Measurements from ENCODE around the gene NDNF. TPM values are rescaled to one million over a fixed set of nuclear protein-coding genes. Genes with fewer than 3 reads are reported as not detected.

The NDNF gene
- total RNA-seq, 1 experiment from 2014 or later, result 0.22 TPM

DNA sequence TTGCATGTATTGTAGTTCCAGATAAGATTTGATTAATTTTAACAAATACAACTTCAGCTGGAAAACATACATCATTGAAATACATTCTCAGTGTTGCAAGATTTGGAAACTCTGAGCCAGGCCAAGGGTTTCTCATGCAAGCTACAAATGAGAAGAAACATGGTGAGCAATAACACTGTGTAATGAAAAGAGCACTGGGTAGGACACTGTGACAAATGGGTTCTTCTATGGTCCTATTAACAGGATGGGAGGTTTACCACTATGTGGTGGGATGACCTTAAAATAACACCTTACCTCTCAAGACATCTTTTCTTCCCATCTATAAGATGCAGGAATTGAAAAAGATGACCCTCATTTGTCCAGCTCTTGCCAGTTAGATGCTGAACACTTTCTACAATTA, 19.6 kb upstream of the NDNF start:
- Histone ChIP-seq H4K20me1 (ENCODE audit: insufficient read depth) (no peaks in the 10 kb centered on the region), H3K9me3 (ENCODE audit: control insufficient read depth in 1 of 2, insufficient read depth in 1 of 2, low read depth in 1 of 2, low read length in 2 of 2) (no peaks in the 10 kb centered on the region), H3K9me2 (ENCODE audit: insufficient read depth) (no peaks in the 10 kb centered on the region), H3K9ac (ENCODE audit: low read length) (no peak overlapping the region), H3K36me3 (ENCODE audit: control insufficient read depth in 1 of 2, insufficient read depth in 2 of 2, low read length in 2 of 2) (no peaks in the 10 kb centered on the region), H3K4me3 (replicated peaks in 1 of 2; ENCODE audit: low read depth in 1 of 2, low read length in 2 of 2) (no peak overlapping the region), H3K27ac (ENCODE audit: low read depth, low read length) (no peak overlapping the region), H3K4me1 (ENCODE audit: control insufficient read depth in 1 of 2, insufficient read depth in 2 of 2, low read length in 2 of 2) (no peaks in the 10 kb centered on the region), H3K4me2 (ENCODE audit: low read length) (no peak overlapping the region), H3K27me3 (ENCODE audit: insufficient read depth, low read length) (no peaks in the 10 kb centered on the region), H3K79me2 (ENCODE audit: insufficient read depth, low read length) (no peaks in the 10 kb centered on the region), H2AFZ (ENCODE audit: low read depth, low read length, poor library complexity, severe bottlenecking) (no peak overlapping the region)
- CTCF ChIA-PET, result no interaction called here
- intact Hi-C loops (cut with micrococcal nuclease), result no loop called here
- DNase-seq (ENCODE audit: low read depth, low spot score) (no peak), ATAC-seq (no peak)
- BruUV-seq (replicated peaks), result no TSS peak
- RAD21 ChIA-PET (ENCODE audit: low non-redundant PET in 1 of 2, low total read pairs in 2 of 2, uncharacterized antibody in 2 of 2, unreplicated experiment in 2 of 2), result no interaction called here
- POLR2A ChIA-PET, result no interaction called here
- no peak for TF ChIP-seq POLR2A (IDR thresholded peaks at IDR 0.05; ENCODE audit: borderline replicate concordance, extremely low read depth, insufficient read depth, insufficient read length)

DNA sequence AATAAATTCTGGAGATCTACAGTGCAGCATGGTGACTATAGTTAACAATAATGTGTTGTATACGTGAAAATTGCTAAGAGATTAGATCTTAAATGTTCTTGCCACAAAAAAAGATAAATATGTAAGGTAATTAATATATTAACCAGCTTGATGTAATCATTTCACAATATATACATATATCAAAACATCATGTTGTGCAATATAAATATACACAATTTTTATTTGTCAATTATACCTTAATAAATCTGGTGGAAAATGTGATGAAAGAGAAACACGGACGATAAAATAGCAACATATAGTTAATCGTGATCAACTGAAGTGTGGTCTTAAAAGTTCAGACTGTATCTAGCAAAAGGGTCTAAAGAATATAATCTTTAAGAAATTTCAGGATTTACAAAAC, 16.5 kb upstream of the NDNF start:
- Histone ChIP-seq H3K27me3 (ENCODE audit: insufficient read depth, low read length) (no peaks in the 10 kb centered on the region), H3K4me1 (ENCODE audit: control insufficient read depth in 1 of 2, insufficient read depth in 2 of 2, low read length in 2 of 2) (no peaks in the 10 kb centered on the region), H3K27ac (ENCODE audit: low read depth, low read length) (no peak overlapping the region), H3K9me2 (ENCODE audit: insufficient read depth) (no peaks in the 10 kb centered on the region), H3K4me3 (replicated peaks in 1 of 2; ENCODE audit: low read depth in 1 of 2, low read length in 2 of 2) (no peak overlapping the region), H3K79me2 (ENCODE audit: insufficient read depth, low read length) (no peaks in the 10 kb centered on the region), H3K9ac (ENCODE audit: low read length) (no peak overlapping the region), H3K36me3 (ENCODE audit: control insufficient read depth in 1 of 2, insufficient read depth in 2 of 2, low read length in 2 of 2) (no peaks in the 10 kb centered on the region), H2AFZ (ENCODE audit: low read depth, low read length, poor library complexity, severe bottlenecking) (no peak overlapping the region), H3K9me3 (ENCODE audit: control insufficient read depth in 1 of 2, insufficient read depth in 1 of 2, low read depth in 1 of 2, low read length in 2 of 2) (no peaks in the 10 kb centered on the region), H4K20me1 (ENCODE audit: insufficient read depth) (no peaks in the 10 kb centered on the region), H3K4me2 (ENCODE audit: low read length) (no peak overlapping the region)
- TF ChIP-seq TCF7L2 (IDR thresholded peaks at IDR 0.05; ENCODE audit: borderline replicate concordance, extremely low read depth, insufficient read depth, insufficient read length) (no peak), SP1 (IDR thresholded peaks at IDR 0.05; ENCODE audit: low read depth) (no peak)
- TF ChIP-seq, protein P1, sequence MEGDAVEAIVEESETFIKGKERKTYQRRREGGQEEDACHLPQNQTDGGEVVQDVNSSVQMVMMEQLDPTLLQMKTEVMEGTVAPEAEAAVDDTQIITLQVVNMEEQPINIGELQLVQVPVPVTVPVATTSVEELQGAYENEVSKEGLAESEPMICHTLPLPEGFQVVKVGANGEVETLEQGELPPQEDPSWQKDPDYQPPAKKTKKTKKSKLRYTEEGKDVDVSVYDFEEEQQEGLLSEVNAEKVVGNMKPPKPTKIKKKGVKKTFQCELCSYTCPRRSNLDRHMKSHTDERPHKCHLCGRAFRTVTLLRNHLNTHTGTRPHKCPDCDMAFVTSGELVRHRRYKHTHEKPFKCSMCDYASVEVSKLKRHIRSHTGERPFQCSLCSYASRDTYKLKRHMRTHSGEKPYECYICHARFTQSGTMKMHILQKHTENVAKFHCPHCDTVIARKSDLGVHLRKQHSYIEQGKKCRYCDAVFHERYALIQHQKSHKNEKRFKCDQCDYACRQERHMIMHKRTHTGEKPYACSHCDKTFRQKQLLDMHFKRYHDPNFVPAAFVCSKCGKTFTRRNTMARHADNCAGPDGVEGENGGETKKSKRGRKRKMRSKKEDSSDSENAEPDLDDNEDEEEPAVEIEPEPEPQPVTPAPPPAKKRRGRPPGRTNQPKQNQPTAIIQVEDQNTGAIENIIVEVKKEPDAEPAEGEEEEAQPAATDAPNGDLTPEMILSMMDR (IDR thresholded peaks at IDR 0.05 in 2 of 3, conservative IDR thresholded peaks at IDR 0.05 in 1 of 3; ENCODE audit: borderline replicate concordance in 1 of 3, insufficient read depth in 1 of 3, low read depth in 2 of 3, low read length in 2 of 3), result no peak
- BruUV-seq (replicated peaks), result no TSS peak
- no peak for DNase-seq (ENCODE audit: low read depth, low spot score)
- RAD21 ChIA-PET (ENCODE audit: low non-redundant PET in 1 of 2, low total read pairs in 2 of 2, uncharacterized antibody in 2 of 2, unreplicated experiment in 2 of 2), result no interaction called here
- ATAC-seq, result no peak
- CTCF ChIA-PET, result no interaction called here
- POLR2A ChIA-PET, result no interaction called here
- intact Hi-C loops (cut with micrococcal nuclease), result no loop called here

All from HCT116 (cell line).